ENCODE data around the gene ZSCAN10. TPM values are rescaled to one million over a fixed set of nuclear protein-coding genes. Genes with fewer than 3 reads are reported as not detected.
"Not testable (repeated sequence)": the region's sequence is repeated elsewhere in the genome, so short reads cannot be mapped to it uniquely, and the experiment has no call there.

The ZSCAN10 gene
- polyA plus RNA-seq, 3 donors from 2014 or later: 0.13 TPM; not detected in 2

DNA sequence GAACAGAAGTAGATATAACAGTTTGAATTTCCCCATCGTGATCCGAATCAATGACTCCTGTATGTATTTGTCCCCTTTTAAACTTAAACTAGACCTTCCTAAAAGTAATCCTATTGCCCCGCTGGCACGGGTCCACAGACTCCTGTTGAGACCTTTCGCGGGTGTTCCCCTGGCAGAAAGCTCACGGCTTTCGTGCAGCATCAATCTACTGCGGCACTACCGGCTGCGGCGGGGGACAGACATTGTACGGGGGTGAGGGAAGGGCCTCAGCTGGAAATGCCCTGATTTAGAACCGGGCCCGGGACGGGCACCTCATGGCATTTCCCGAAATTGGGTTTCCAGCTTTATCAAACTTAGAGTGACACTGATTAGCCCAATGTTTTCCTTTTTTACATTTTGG lies 19.1 kb downstream of the ZSCAN10 start:
- Mint-ChIP-seq H3K36me3 (peaks cover 12 to 33% (median 21%) of the 10 kb centered on the region in 3 donors), H3K9me3 (peaks cover 0 to 11% (median 6%) of the 10 kb centered on the region in 6 donors), H3K4me1 (peaks cover 82 to 83% of the 10 kb centered on the region in 2 donors), H3K27ac (peak overlapping the region in 5 of 6 donors; percentile 43 to 73 (median 71)), H3K27me3 (ENCODE audit: low read depth in 3 of 3) (peaks cover 3 to 12% (median 10%) of the 10 kb centered on the region in 3 donors), H3K4me3 (peak overlapping the region in 1 of 5 donors; percentile 13)
- no peak for DNase-seq

DNA sequence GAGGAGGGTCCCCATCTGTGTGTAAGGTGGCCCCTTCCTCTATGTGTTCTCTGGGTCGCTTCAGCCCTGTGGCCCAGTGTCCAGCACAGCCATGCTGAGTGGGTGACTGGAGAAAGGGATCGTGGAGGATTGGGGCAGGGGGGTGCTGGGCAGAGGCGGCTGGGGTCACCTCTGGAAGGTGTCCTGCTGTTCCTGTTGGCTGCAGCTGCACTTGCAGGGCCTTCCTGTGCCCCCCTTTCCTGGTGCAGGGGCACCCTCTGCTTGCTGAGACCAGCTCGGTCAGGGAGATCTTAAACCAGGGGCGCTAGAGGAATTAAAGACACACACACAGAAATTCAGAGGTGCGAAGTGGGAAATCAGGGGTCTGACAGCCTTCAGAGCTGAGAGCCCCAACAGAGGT lies 22.5 kb downstream of the ZSCAN10 start:
- Mint-ChIP-seq H3K36me3 (peaks cover 12 to 33% (median 18%) of the 10 kb centered on the region in 3 donors), H3K4me3 (peak overlapping the region; percentile 69 to 82 (median 79)), H3K9me3 (peaks cover 0 to 11% (median 6%) of the 10 kb centered on the region in 6 donors), H3K27ac (peak overlapping the region; percentile 90 to 97 (median 95)), H3K27me3 (ENCODE audit: low read depth in 3 of 3) (peaks cover 7 to 24% (median 22%) of the 10 kb centered on the region in 3 donors), H3K4me1 (peaks cover 89 to 92% of the 10 kb centered on the region in 2 donors)
- no peak for DNase-seq

DNA sequence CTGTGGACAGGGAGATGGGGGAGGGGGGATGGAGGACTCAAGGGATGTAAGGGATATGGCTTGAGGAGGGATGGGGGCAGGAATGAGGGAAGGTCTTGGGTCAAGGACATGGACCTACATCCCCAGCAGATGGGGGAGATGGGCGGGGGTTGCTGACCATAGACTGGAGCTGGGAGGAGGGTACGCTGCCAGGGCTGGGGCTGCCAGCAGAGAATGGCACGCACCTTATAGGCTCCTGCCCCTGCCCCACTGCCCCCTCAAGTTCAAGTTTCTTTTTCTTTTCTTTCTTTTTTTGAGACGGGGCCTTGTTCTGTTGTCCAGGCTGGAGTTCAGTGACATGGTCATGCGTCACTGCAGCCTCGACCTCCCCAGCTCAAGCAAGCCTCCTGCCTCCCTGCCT lies 23.1 kb downstream of the ZSCAN10 start:
- Mint-ChIP-seq H3K4me3 (peak overlapping the region; percentile 69 to 83 (median 79)), H3K27ac (peak overlapping the region; percentile 90 to 97 (median 95)), H3K36me3 (peaks cover 12 to 32% (median 18%) of the 10 kb centered on the region in 3 donors), H3K9me3 (peaks cover 0 to 11% (median 6%) of the 10 kb centered on the region in 6 donors), H3K27me3 (ENCODE audit: low read depth in 3 of 3) (peaks cover 7 to 24% (median 22%) of the 10 kb centered on the region in 3 donors), H3K4me1 (peaks cover 92 to 94% of the 10 kb centered on the region in 2 donors)
- DNase-seq: not testable (repeated sequence)

DNA sequence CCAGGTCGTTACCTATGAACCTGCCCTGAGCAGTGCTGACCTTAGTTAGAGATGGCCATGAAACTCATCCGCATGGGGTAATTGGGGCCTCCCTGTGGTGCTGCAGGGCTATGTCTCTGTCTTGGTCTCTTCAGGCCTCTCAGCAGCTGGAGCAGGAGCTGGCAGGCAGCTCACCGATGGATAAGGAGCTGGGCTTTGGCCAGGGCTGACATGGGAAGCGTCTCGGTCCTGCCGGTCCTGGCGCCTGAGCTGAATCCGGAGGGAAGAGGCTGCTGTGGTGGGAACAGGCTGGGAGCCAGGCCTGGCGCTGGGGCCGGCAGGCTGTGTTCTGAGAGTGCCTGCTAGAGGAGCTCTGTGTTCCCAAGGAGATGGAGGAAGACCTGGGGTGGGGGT lies 23.6 kb downstream of the ZSCAN10 start:
- Mint-ChIP-seq H3K27ac (peak overlapping the region; percentile 90 to 97 (median 95)), H3K9me3 (peaks cover 0 to 11% (median 5%) of the 10 kb centered on the region in 6 donors), H3K27me3 (ENCODE audit: low read depth in 3 of 3) (peaks cover 7 to 24% (median 22%) of the 10 kb centered on the region in 3 donors), H3K4me1 (peaks cover 92 to 94% of the 10 kb centered on the region in 2 donors), H3K36me3 (peaks cover 12 to 28% (median 18%) of the 10 kb centered on the region in 3 donors), H3K4me3 (peak overlapping the region; percentile 69 to 88 (median 83))
- no peak for DNase-seq

DNA sequence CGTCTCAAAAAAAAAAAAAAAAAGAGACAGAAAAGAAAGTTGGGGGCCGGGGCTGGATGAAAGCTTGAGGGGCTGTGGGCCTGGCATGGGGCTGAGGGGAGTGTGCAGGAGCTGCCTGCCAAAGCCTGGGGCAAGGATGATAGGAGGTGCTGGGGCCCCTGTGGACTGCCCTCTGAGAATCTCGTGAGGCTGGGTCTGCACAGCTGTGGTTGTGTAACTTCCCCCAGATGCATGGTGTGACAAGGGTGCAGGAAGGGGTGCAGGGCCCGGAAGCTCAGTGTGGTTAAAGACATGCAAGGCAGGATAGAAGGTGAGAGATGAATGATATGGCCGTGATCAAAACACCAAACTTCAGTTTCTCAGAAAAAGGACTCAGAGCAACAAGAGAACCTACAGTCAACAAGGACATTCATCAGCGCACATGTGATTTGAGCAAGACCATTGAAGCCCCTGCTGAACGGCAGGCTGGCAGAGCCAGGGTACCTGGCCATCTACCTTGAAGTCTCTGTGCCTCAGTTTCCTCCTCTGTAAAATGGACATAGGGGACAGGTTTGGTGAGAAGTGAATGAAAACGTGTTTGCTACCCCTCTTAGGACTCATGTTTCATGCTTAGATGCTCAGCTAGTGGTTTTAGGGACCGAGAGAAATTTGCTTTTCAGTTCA lies 24.1 kb downstream of the ZSCAN10 start:
- peak; percentile 90 to 92 (median 91) for DNase-seq
- Mint-ChIP-seq H3K9me3 (peaks cover 0 to 11% (median 5%) of the 10 kb centered on the region in 6 donors), H3K4me3 (peak overlapping the region; percentile 69 to 88 (median 83)), H3K27me3 (ENCODE audit: low read depth in 3 of 3) (peaks cover 7 to 24% (median 22%) of the 10 kb centered on the region in 3 donors), H3K27ac (peak overlapping the region; percentile 90 to 97 (median 95)), H3K4me1 (peaks cover 92 to 96% of the 10 kb centered on the region in 2 donors), H3K36me3 (peaks cover 15 to 28% (median 17%) of the 10 kb centered on the region in 3 donors)

DNA sequence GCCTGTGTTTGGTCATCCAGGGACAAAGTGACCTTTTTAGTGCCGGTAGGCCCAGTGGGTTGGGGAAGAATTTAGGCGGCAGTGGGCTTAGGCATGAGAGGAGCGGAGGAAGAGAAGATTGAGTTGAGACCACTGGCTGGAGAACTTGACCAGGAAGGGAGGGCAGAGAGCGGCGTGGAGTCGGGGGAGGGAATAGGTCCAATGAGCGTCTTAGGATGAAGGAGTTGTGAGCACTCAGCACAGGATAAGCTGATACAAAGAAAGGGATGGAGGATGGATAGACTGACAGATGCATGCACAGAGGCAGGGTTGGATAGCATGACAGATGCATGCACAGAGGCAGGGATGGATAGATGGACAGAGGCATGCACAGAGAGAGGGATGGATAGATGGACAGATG lies 25.6 kb downstream of the ZSCAN10 start:
- peaks cover 97% of the 10 kb centered on the region in 2 donors for H3K4me1 Mint-ChIP-seq
- DNase-seq: no peak
- peak overlapping the region; percentile 69 to 88 (median 83) for H3K4me3 Mint-ChIP-seq
- H3K27me3 Mint-ChIP-seq (ENCODE audit: low read depth in 3 of 3): peaks cover 6 to 24% (median 22%) of the 10 kb centered on the region in 3 donors
- H3K36me3 Mint-ChIP-seq: peaks cover 10 to 21% (median 18%) of the 10 kb centered on the region in 3 donors
- H3K9me3 Mint-ChIP-seq: peaks cover 0 to 10% (median 4%) of the 10 kb centered on the region in 6 donors
- peak overlapping the region; percentile 90 to 97 (median 95) for H3K27ac Mint-ChIP-seq

DNA sequence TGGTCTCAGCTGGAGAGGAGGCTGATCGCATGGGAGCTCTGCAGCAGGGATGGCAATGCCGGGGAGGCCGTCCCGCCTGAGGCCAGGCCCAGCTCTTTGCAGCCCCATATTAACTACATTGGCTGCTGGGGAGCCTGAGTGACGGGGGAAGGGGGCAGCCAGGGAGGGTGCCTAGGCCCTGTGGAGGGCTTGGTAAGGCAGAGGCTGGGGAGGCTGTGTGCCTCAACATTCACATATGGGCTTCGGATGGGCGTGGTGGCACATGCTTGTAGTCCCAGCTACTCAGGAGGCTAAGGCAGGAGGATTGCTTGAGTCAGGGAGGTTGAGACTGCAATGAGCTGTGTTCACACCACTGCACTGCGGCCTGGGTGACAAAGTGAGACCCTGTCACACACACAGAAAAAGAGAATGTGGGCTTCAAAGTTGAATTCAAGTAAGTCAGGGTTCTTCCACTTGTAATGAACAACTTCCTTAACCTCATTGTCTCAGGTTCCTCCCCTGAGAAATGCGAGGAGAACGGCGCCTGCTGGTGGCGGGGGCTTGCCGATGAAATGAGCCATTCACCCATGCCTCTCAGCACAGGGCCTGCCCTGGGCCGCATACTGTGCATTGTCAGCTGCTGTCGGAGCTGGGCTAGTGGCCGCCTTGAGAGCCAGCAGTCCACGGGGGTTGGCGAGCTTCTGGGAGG lies 26.4 kb downstream of the ZSCAN10 start:
- peaks cover 97% of the 10 kb centered on the region in 2 donors for H3K4me1 Mint-ChIP-seq
- H3K27ac Mint-ChIP-seq: peak overlapping the region; percentile 90 to 97 (median 95)
- DNase-seq: peak; percentile 61 to 78 (median 70)
- H3K27me3 Mint-ChIP-seq (ENCODE audit: low read depth in 3 of 3): peaks cover 6 to 24% (median 21%) of the 10 kb centered on the region in 3 donors
- peaks cover 7 to 17% (median 11%) of the 10 kb centered on the region in 3 donors for H3K36me3 Mint-ChIP-seq
- H3K4me3 Mint-ChIP-seq: peak overlapping the region; percentile 69 to 88 (median 83)
- H3K9me3 Mint-ChIP-seq: not testable (repeated sequence)

DNA sequence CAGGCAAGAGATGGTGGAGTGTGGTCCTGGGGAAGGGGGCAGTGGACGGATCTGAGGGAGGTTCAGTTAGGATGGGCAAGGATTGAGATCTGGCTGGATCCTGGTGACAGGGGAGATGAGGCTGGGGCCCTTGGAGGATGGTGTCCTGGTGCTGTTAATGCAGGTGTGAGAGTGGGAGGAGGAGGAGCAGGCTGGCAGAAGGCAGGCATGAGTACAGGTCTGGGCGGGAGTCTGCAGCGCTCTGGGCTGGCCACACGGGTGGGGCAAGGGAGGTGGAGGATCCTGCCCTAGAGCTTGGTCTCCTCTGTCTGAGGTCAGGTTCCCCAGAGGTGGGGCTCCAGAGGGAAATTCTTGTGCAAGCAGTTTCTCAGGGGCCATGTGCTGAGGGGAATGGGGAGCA lies 26.9 kb downstream of the ZSCAN10 start:
- not testable (repeated sequence) for DNase-seq, H3K9me3 Mint-ChIP-seq
- Mint-ChIP-seq H3K4me3 (peak overlapping the region; percentile 51 to 67 (median 57)), H3K27me3 (ENCODE audit: low read depth in 3 of 3) (peaks cover 6 to 23% (median 20%) of the 10 kb centered on the region in 3 donors), H3K4me1 (peaks cover 97% of the 10 kb centered on the region in 2 donors), H3K27ac (peak overlapping the region; percentile 86 to 94 (median 91)), H3K36me3 (peaks cover 5 to 14% (median 13%) of the 10 kb centered on the region in 3 donors)

DNA sequence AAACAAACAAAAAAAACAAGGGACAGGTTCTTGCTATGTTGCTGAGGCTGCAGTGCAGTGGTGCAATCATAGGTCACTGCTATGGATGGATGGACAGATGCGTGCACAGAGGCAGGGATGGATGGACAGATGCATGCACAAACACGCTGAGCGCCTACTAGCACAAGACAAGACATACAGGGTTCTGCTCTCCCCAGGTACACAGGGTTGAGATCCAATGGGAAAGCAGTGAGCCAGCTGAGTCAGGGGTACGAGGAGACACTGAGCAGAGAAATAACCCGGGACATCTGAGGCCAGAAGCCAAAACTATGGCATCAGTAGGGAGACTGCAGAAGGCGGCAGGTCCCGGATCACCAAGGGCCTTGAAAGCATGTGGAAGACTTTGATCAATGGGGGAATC lies 27.4 kb downstream of the ZSCAN10 start:
- Mint-ChIP-seq H3K9me3 (no peaks in the 10 kb centered on the region), H3K4me1 (peaks cover 94 to 95% of the 10 kb centered on the region in 2 donors), H3K27ac (peak overlapping the region; percentile 86 to 94 (median 91)), H3K36me3 (peaks cover 0 to 16% (median 15%) of the 10 kb centered on the region in 3 donors), H3K27me3 (ENCODE audit: low read depth in 3 of 3) (peaks cover 4 to 20% (median 16%) of the 10 kb centered on the region in 3 donors), H3K4me3 (peak overlapping the region; percentile 51 to 67 (median 57))
- DNase-seq: no peak

DNA sequence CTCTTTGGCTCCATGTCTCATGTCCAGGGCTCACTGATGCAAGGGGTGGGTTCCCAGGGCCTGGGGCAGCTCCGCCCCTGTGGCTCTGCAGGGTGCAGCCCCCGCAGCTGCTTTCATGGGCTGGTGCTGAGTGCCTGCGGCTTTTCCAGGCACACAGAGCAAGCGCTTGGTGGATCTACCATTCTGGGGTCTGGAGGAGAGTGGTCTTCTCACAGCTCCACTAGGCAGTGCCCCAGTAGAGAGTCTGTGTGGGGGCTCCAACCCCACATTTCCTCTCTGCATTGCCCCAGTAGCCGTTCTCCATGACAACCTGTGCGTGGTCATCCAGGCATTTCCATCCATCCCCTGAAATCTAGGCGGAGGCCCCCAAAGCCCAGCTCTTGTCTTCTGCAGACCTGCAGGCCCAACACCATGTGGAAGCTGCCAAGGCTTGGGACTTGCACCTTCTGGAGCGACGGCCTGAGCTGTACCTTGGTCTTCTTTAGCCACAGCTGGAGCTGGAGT lies 28.4 kb downstream of the ZSCAN10 start:
- Mint-ChIP-seq H3K4me3 (peak overlapping the region in 1 of 5 donors; percentile 82), H3K27ac (peak overlapping the region; percentile 86 to 95 (median 93)), H3K36me3 (peaks cover 0 to 17% (median 16%) of the 10 kb centered on the region in 3 donors), H3K9me3 (no peaks in the 10 kb centered on the region), H3K27me3 (ENCODE audit: low read depth in 3 of 3) (peaks cover 4 to 19% (median 18%) of the 10 kb centered on the region in 3 donors), H3K4me1 (peaks cover 88 to 89% of the 10 kb centered on the region in 2 donors)
- DNase-seq: no peak

DNA sequence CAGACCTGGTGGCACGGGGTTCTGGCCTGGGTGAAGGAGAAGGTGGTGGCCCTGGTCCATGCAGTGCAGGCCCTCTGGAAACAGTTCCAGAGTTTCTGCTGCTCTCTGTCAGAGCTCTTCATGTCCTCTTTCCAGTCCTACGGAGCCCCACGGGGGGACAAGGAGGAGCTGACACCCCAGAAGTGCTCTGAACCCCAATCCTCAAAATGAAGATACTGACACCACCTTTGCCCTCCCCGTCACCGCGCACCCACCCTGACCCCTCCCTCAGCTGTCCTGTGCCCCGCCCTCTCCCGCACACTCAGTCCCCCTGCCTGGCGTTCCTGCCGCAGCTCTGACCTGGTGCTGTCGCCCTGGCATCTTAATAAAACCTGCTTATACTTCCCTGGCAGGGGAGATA lies 29.9 kb downstream of the ZSCAN10 start:
- Mint-ChIP-seq H3K4me3 (peak overlapping the region; percentile 37 to 82 (median 66)), H3K27me3 (ENCODE audit: low read depth in 3 of 3) (peaks cover 3 to 12% (median 11%) of the 10 kb centered on the region in 3 donors), H3K27ac (peak overlapping the region; percentile 86 to 95 (median 93)), H3K36me3 (peaks cover 0 to 19% (median 18%) of the 10 kb centered on the region in 3 donors), H3K4me1 (peaks cover 81% of the 10 kb centered on the region in 2 donors)
- not testable (repeated sequence) for DNase-seq, H3K9me3 Mint-ChIP-seq

DNA sequence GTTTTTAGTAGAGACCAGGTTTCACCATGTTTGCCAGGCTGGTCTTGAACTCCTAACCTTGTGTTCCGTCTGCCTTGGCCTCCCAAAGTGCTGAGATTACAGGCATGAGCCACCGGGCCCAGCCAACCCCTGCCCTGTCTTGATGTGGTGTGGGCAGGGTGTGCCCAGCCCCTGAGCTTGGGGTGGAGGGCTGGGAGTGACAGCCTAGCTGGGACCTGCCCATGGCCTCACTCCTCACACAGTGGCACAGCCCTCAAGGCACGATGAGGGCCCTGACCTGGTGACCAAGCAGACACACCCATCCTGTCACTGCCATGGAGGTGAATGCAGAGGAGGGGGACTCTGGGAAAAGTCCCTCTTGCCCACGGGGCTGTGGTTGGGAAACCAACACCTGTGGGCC lies 30.6 kb downstream of the ZSCAN10 start:
- Mint-ChIP-seq H3K4me3 (peak overlapping the region; percentile 83 to 98 (median 85)), H3K4me1 (peaks cover 75 to 79% of the 10 kb centered on the region in 2 donors), H3K36me3 (peaks cover 0 to 19% (median 18%) of the 10 kb centered on the region in 3 donors), H3K27ac (peak overlapping the region; percentile 88 to 99 (median 93)), H3K9me3 (no peaks in the 10 kb centered on the region), H3K27me3 (ENCODE audit: low read depth in 3 of 3) (peaks cover 2 to 9% (median 9%) of the 10 kb centered on the region in 3 donors)
- no peak for DNase-seq

DNA sequence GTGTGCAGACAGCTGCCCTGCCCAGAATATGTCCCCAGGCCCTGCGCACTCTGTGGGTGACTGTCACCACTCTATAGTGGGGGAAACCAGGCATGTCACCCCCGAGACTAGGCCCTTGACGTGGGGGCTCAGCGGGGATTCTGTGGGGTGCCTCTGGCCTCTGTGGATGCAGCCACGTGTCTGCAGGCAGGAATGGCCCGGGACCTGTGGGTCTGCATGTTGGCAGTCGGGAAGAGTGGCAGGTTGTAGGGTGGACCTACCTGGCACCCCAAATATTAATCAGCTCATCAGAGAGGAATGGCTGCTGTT lies 32.7 kb downstream of the ZSCAN10 start:
- no peak for DNase-seq
- H3K4me1 Mint-ChIP-seq: peaks cover 59 to 64% of the 10 kb centered on the region in 2 donors
- no peaks in the 10 kb centered on the region for H3K9me3 Mint-ChIP-seq
- H3K27me3 Mint-ChIP-seq (ENCODE audit: low read depth in 3 of 3): peaks cover 2 to 5% (median 4%) of the 10 kb centered on the region in 3 donors
- H3K27ac Mint-ChIP-seq: peak overlapping the region; percentile 92 to 99 (median 94)
- H3K4me3 Mint-ChIP-seq: peak overlapping the region; percentile 85 to 99 (median 93)
- peaks cover 0 to 19% (median 18%) of the 10 kb centered on the region in 3 donors for H3K36me3 Mint-ChIP-seq
